C4-2B (cell line): ENCODE measurements around the gene FAS.

ENCODE experiments used
- ZFX ChIP-seq: fragments of 450-650 bp; IDR thresholded peaks from 2 replicates; pipeline ENCODE4 v1.6.1; 2017
- TF ChIP-seq, protein P1 (sequence below): fragments of 450-650 bp; conservative IDR thresholded peaks from 2 replicates; pipeline ENCODE4 v1.5.1; 2017; ENCODE audit warnings: mild to moderate bottlenecking

DNA sequence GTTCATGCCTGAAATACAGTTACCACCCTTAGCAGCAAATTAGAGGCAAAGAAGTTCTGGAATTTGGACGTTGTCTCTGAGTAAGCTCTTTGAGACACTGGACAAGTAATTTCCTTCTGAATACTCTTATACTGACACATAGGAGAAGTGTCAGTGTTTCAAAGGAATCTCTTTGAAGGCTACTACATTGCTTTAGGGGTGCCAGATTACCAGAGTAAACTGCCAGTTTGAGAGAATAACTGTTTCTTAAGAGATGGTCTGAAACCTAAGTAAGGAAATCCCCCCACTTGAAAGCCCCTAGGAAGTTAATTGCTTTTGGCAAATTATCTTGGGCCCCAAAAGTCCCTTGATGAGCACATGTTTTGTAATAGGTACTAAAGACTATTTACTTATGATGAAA is 3.4 kb downstream of the FAS start:
- TF ChIP-seq, protein P1, sequence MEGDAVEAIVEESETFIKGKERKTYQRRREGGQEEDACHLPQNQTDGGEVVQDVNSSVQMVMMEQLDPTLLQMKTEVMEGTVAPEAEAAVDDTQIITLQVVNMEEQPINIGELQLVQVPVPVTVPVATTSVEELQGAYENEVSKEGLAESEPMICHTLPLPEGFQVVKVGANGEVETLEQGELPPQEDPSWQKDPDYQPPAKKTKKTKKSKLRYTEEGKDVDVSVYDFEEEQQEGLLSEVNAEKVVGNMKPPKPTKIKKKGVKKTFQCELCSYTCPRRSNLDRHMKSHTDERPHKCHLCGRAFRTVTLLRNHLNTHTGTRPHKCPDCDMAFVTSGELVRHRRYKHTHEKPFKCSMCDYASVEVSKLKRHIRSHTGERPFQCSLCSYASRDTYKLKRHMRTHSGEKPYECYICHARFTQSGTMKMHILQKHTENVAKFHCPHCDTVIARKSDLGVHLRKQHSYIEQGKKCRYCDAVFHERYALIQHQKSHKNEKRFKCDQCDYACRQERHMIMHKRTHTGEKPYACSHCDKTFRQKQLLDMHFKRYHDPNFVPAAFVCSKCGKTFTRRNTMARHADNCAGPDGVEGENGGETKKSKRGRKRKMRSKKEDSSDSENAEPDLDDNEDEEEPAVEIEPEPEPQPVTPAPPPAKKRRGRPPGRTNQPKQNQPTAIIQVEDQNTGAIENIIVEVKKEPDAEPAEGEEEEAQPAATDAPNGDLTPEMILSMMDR = no peak
- TF ChIP-seq ZFX = no peak
